Measurements from ENCODE around the gene PRRG4. TPM values are rescaled to one million over a fixed set of nuclear protein-coding genes. Genes with fewer than 3 reads are reported as not detected.

The PRRG4 gene
- total RNA-seq, 2 donors from 2014 or later: 2.9 to 3.7 TPM

GRCh38 chr11:32888805-32889204 lies 59.1 kb downstream of the PRRG4 start:
- Histone ChIP-seq H3K4me1 (ENCODE audit: control insufficient read depth, insufficient read depth, low read length) (no peaks in the 10 kb centered on the region), H3K9ac (ENCODE audit: extremely low read depth, low read length, poor library complexity, severe bottlenecking) (no peak overlapping the region), H3K36me3 (ENCODE audit: control insufficient read depth, insufficient read depth, low read length) (no peaks in the 10 kb centered on the region), H3K9me3 (ENCODE audit: control insufficient read depth, low read length) (peaks cover 15% of the 10 kb centered on the region), H3K27ac (ENCODE audit: low read depth, low read length) (no peak overlapping the region), H3K27me3 (ENCODE audit: control insufficient read depth, insufficient read depth, low read length, poor library complexity, severe bottlenecking) (peaks cover 51% of the 10 kb centered on the region), H3K4me3 (ENCODE audit: low read length) (no peak overlapping the region)
- Mint-ChIP-seq H3K27ac (no peak overlapping the region), H3K4me1 (peaks cover 15% of the 10 kb centered on the region), H3K27me3 (ENCODE audit: insufficient read depth) (peaks cover 33% of the 10 kb centered on the region), H3K4me3 (no peak overlapping the region), H3K9me3 (peaks cover 23% of the 10 kb centered on the region), H3K36me3 (ENCODE audit: low read depth) (peaks cover 8% of the 10 kb centered on the region)
- no peak for DNase-seq
- no peak for TF ChIP-seq CTCF (conservative IDR thresholded peaks at IDR 0.05)

GRCh38 chr11:32890843-32891656 lies 61.3 kb downstream of the PRRG4 start:
- Histone ChIP-seq H3K27ac (ENCODE audit: low read depth, low read length) (no peak overlapping the region), H3K9ac (ENCODE audit: extremely low read depth, low read length, poor library complexity, severe bottlenecking) (no peak overlapping the region), H3K36me3 (ENCODE audit: control insufficient read depth, insufficient read depth, low read length) (no peaks in the 10 kb centered on the region), H3K4me1 (ENCODE audit: control insufficient read depth, insufficient read depth, low read length) (peaks cover 3% of the 10 kb centered on the region), H3K27me3 (ENCODE audit: control insufficient read depth, insufficient read depth, low read length, poor library complexity, severe bottlenecking) (peaks cover 43% of the 10 kb centered on the region), H3K9me3 (ENCODE audit: control insufficient read depth, low read length) (peaks cover 15% of the 10 kb centered on the region), H3K4me3 (ENCODE audit: low read length) (peak overlapping the region; percentile 87)
- Mint-ChIP-seq H3K4me3 (peak overlapping the region; percentile 96), H3K4me1 (peaks cover 29% of the 10 kb centered on the region), H3K27me3 (ENCODE audit: insufficient read depth) (peaks cover 26% of the 10 kb centered on the region), H3K9me3 (peaks cover 23% of the 10 kb centered on the region), H3K36me3 (ENCODE audit: low read depth) (peaks cover 14% of the 10 kb centered on the region), H3K27ac (peak overlapping the region; percentile 94)
- DNase-seq: peak; percentile 79
- 10 to 13% methylated on average over 9 to 10 of the region's 11 CpGs for WGBS, 2 experiments (ENCODE audit: insufficient coverage in 1 of 2, insufficient read length in 1 of 2)
- TF ChIP-seq CTCF (conservative IDR thresholded peaks at IDR 0.05): no peak

GRCh38 chr11:32891657-32892354 lies 62.1 kb downstream of the PRRG4 start:
- peaks cover 15% of the 10 kb centered on the region for H3K36me3 Mint-ChIP-seq (ENCODE audit: low read depth)

More at GRCh38 chr11:32891657-32892354, 62.1 kb downstream of the PRRG4 start:
- Histone ChIP-seq H3K27me3 (ENCODE audit: control insufficient read depth, insufficient read depth, low read length, poor library complexity, severe bottlenecking) (peaks cover 39% of the 10 kb centered on the region), H3K36me3 (ENCODE audit: control insufficient read depth, insufficient read depth, low read length) (no peaks in the 10 kb centered on the region), H3K27ac (ENCODE audit: low read depth, low read length) (peak overlapping the region; percentile 93), H3K9ac (ENCODE audit: extremely low read depth, low read length, poor library complexity, severe bottlenecking) (peak overlapping the region; percentile 73), H3K9me3 (ENCODE audit: control insufficient read depth, low read length) (peaks cover 15% of the 10 kb centered on the region), H3K4me3 (ENCODE audit: low read length) (peak overlapping the region; percentile 87), H3K4me1 (ENCODE audit: control insufficient read depth, insufficient read depth, low read length) (peaks cover 3% of the 10 kb centered on the region)
- WGBS, 2 experiments (ENCODE audit: insufficient coverage in 1 of 2, insufficient read length in 1 of 2): 0 to 7% methylated on average over 3 to 7 of the region's 10 CpGs
- Mint-ChIP-seq H3K4me1 (peaks cover 29% of the 10 kb centered on the region), H3K27me3 (ENCODE audit: insufficient read depth) (peaks cover 26% of the 10 kb centered on the region), H3K4me3 (peak overlapping the region; percentile 96), H3K9me3 (peaks cover 23% of the 10 kb centered on the region), H3K27ac (peak overlapping the region; percentile 94)
- TF ChIP-seq CTCF (conservative IDR thresholded peaks at IDR 0.05): no peak
- DNase-seq: no peak

All from endodermal cell (in vitro differentiated cells).